ENCODE measurements around the gene NANOGP8.
"Not testable (repeated sequence)": the region's sequence is repeated elsewhere in the genome, so short reads cannot be mapped to it uniquely, and the experiment has no call there.

The NANOGP8 gene

DNA sequence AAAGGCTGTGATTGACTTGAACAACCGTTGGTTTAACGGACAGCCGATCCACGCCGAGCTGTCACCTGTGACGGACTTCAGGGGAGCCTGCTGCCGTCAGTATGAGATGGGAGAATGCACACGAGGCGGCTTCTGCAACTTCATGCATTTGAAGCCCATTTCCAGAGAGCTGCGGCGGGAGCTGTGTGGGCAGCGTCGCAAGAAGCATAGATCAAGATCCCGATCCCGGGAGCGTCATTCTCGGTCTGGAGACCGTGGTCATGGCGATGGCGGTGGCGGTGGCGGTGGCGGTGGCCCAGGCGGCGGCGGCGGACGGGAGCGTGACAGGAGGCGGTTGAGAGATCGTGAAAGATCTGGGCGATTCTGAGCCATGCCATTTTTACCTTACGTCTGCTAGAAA lies 7.8 kb upstream of the NANOGP8 start:
- DNase-seq (ENCODE audit: low spot score): no peak

GRCh38 chr15:35092311-35092710 lies 7.2 kb upstream of the NANOGP8 start:
- no peak for DNase-seq (ENCODE audit: low spot score)

DNA sequence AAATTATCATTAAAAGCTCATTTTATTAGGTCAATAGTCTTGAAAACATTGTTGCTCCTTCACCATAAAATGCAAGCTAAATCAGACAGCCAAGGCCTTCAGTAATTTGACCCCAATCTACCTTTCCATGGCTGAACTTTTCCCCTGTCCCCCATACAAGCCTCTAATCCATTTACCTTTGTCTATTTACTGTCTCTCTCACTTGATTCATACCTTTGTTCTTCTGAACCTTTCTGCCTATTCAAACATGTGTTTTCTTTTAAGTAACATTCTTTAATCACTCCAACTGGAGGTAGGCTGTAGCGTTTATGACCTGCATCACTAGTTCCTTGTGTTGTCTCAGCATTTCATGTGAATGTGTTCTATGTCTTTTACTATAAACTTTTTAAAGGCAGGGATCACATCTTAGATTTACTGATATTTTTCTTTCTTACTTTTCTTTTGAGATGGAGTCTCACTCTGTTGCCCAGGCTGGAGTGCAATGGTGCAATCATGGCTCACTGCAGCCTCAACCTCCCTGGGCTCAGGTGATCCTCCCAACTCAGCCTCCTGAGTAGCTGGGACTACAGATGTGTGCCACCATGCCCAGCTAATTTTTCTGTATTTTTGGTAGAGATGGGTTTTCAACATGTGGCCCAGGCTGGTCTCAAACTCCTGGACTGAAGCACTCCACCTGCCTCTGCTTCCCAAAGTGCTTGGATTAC lies 5.2 kb upstream of the NANOGP8 start:
- DNase-seq (ENCODE audit: low spot score): no peak

GRCh38 chr15:35089551-35089950 lies 4.5 kb upstream of the NANOGP8 start:
- no peak for DNase-seq (ENCODE audit: low spot score)

DNA sequence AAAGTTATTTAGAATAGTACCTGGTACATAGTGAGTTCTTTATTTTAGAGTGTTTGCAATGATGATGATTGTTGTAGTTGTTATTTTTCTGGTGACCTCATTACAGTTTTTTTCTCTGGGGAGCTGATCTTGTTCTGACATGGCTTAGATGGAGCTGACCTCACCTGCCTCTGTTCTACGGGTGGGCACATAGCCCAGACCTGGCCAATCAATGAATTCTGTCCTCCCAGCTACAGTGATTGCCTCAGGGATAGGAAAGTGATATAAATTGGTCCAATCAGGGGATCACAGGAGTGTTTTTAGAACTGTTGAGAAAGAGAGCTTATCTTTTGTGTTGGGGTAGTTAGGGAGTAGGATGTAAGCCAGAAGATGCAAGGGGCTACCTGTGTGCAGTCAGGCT lies 3.2 kb upstream of the NANOGP8 start:
- no peak for DNase-seq (ENCODE audit: low spot score)

DNA sequence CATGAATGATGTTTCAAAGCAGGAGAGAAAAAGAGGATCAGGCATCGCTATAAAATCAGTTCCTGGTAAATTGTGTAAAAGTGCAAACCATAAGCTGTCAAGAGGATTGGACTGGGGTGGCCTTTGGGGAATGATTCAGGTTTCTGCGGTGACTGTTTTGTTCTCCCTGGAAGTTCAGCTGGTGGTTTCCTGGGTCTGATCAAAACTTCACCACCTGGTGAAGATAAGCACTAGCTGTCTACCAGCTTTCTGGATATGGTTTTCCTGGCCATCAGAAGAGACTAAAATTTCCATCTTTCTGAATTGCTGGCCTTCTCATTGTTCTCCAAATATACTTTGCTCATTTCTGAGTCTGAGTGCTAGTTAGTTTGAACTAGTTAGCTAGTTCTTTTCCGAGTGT lies 2.7 kb upstream of the NANOGP8 start:
- no peak for DNase-seq (ENCODE audit: low spot score)

- not testable (repeated sequence) for DNase-seq (ENCODE audit: low spot score)
These were observed 2.4 kb downstream of the NANOGP8 start for GRCh38 chr15:35082371-35083348.

GRCh38 chr15:35081626-35082365 lies 3.3 kb downstream of the NANOGP8 start:
- not testable (repeated sequence) for DNase-seq (ENCODE audit: low spot score)

GRCh38 chr15:35080226-35080625 lies 4.9 kb downstream of the NANOGP8 start:
- DNase-seq (ENCODE audit: low spot score): no peak

GRCh38 chr15:35078221-35078915 lies 6.7 kb downstream of the NANOGP8 start:
- peak; percentile 49 for DNase-seq (ENCODE audit: low spot score)

DNA sequence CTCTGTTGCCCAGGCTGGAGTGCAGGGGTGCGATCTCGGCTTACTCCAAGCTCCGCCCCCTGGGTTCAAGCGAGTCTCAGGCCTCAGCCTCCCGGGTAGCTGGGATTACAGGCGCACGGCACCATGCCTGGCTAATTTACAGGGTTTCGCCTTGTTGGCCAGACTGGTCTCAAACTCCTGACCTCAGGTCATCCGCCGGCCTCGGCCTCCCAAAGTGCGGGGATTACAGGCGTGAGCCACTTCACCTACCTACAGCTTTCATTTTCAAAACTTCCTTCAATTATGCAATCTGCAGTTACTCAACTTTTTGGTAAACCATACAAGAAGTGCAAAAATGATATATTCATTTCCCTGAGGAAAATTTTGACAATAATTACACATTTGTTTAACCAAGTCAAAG lies 14.0 kb downstream of the NANOGP8 start:
- no peak for DNase-seq (ENCODE audit: low spot score)

DNA sequence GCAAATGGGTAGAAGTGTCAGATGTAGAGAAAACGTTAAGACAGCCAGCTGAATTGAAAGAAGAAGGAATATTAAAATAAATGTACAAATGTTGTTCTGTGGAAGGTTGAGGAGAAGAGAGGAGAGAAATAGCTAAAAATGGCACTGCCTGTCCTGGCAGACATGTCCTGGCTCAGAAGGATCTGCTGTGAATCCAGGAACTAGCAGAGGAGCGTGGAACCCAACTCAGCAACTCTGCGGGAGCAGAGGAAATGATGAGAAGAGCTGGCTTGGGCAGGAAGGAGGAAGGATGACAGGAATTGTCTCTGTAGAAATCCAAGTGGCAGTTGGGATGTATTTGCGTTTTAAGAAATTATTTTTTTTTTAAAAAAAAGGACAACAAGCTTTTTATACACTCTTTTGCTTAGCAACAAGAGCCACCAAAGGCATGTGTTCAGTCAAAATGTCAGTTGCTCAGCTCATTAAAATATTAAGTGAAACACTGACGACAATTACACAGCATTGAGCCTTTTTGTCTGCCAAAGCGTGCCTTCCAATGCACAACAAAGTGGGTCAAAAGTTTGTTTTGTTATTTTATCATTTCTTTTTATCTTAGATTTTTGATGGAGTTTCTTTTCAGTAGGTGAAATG lies 16.1 kb downstream of the NANOGP8 start:
- no peak for DNase-seq (ENCODE audit: low spot score)

DNA sequence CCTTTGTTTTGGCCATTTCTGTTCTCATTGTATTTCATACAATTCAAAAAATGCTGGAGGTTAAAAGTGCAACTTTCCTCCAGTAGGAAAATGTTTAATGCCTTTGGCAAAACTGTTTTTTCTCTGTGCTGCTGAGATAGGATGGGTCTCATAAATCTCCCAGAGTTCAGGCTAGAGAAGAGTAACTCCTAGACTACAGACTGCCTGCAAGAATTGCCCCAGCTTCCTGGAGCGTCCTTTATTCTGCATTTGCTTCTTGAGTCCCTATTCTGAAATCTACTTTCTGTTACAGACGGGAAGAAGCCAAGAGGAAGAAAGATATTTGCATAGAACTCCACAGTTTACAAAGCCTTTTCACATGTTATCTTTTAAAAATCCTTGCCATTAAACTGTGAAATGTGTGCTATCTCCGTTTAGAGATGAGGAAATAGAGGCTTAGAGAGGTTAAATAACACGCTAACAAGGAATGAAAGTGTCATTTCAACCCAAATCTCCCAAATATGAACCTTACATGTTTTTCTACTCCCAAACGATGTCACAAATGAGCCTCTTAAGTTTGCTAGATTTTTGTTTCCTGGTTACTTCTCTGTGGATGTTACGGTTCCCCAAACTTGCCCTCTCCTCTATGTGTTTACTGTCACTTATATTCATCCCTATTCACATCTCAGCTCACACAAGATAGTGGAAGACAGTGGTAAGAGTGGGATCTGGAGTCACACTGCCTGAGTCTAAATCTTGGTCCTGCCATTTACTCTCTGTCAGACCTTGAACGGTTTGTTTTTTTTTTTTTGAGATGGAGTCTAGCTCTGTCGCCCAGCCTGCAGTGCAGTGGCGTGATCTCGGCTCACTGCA lies 17.4 kb downstream of the NANOGP8 start:
- DNase-seq (ENCODE audit: low spot score): no peak

- DNase-seq (ENCODE audit: low spot score): no peak
These were observed 19.0 kb downstream of the NANOGP8 start for GRCh38 chr15:35066094-35066493.

GRCh38 chr15:35064576-35065190 lies 20.4 kb downstream of the NANOGP8 start:
- DNase-seq (ENCODE audit: low spot score): no peak

GRCh38 chr15:35062738-35063099 lies 22.4 kb downstream of the NANOGP8 start:
- DNase-seq (ENCODE audit: low spot score): no peak

- DNase-seq (ENCODE audit: low spot score): no peak
These were observed 23.0 kb downstream of the NANOGP8 start for GRCh38 chr15:35061825-35062737.

GRCh38 chr15:35061161-35061824 lies 23.8 kb downstream of the NANOGP8 start:
- no peak for DNase-seq (ENCODE audit: low spot score)

Data from putamen (tissue), 1 donor.